Fibroblast of skin of abdomen (primary cell): ENCODE measurements around the gene SMURF1.
A peak's percentile ranks its signal among the peaks of the same experiment; 100 is the strongest.

Source experiments
- DNase-seq: peaks from one replicate; pipeline ENCODE4 v3.0.0-alpha.2; 2013

SMURF1 gene

DNA sequence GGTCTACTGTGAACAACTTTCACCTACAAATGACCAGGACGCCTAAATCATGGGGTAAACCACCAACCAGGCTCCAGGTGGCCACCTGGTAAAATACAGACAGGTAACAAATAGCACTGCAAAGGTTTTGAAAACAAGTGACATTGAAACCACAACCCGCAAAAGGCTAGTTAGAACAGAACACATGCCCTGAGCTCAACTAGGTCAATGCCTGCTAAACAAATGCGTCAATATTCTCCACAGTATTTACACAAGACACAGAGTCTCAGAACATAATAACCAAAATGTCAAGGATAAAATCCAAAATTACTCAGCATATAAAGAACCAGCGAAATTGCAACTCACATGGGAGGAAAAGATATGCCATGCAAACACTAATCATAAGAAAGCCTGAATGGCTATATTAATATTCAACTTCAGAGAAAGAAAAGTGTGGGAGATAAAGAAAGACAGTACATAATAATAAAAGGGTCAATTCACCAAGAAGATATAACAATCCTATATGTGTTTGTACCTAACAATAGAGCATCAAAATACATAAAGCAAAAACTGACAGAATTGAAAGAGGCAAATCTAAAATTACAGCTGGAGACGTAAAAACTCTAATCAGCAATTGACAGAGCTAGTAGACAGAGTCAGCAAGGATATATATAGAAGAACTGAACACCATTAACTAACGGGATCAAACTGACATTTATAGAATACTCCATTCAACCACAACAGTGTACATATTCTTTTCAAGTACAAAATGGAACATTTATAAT, 47.6 kb downstream of the SMURF1 start:
- DNase-seq, result no peak

DNA sequence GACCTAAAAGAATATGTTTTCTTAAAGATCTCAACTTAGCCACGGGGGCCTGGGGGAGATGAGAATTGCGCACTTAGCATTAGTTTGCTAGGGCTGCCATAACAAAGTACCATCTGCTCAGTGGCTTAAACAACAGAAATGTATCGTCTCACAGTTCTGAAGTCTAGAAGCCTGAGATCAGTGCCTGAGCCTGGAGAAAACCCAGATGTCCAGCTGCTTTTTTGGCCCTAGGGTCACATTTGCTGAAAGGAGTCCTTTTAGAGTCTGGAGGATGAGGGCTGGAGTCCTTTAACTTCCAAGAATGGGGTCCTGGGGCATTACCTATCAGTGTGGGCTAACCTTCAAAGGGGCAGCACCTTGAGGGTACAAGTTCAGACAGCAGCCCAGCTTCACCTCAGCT, 48.2 kb downstream of the SMURF1 start:
- no peak for DNase-seq

DNA sequence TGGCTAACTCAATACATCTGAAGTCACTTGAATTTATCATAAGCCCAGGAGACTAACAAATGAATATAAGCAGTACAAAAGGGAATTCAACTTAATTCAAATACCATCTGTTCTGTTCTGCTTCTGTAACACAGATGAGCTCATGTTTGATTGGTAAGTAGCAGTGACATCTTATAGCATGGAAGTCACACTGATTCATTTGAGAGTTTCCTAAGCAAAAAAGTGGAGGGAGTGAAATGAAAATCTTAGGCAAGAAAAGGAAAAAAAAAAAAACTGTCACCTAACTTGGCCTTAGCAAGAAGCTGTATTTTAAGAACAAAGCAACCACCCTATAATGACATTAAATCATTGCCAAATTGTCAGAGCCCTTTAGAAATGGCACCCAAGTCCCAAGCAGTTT, 49.5 kb downstream of the SMURF1 start:
- DNase-seq, result no peak

DNA sequence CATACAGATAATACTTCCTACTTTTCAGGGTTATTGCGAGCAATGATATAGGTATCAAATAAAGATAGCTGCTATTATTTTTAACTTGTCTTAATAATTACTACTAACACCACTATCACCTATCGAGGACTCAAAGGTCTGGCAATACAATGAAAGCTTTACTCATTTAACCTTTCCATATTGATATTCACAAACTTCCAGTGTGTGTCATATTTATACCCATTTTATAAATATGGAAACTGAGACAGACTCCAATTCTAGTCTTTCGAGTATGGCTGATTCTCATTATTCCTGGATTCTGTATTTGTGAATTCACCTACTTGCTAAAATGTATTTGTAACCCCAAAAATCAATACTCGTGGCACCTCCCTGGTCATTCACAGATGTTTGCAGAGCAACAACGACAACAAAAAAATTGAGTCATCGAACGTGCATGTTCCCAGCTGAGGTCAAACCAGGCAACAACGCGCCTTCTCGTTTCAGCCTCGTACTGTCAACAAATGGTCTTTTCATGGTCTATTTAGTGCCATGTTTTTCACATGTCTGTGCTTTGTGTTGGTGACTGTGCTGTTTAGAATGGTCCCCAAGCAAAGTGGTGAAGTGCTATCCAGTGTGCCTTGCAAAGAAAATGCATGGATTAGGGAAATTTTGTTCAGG, 51.7 kb downstream of the SMURF1 start:
- DNase-seq, result no peak

DNA sequence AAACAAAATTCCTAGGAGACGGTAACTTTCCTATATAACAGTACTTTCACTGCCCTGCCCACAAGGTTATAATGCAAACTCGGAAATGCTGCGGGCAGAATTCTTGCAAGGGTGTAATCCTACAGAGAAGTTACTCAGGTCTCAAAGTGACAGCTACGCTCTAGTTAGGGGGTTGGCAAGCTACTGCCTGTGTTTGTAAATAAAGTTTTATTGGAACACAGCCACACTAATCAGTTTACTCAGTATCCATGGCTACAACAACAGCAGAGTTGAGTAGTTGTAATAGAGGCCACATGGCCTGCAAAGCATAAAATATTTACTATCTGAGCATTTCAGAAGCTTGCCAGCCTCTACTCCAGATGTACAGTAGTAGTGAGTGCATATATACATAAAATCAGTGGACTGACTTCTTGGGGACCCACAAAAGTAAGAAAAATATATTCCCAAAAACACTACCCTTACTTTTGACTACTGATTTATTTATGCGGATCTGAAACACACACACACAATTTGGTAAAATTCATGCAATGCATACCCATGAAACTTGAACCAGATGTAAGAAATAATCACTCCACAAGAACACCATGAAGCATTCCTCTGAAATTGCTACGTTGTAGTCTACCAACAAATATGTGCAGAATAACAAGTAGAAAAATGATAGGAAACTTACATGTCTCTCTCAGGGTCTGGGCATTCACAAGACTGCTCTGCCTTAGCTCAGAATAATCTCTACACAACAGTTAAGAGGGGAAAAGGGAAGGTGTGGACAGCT, 53.0 kb downstream of the SMURF1 start:
- peak; percentile 84 for DNase-seq

DNA sequence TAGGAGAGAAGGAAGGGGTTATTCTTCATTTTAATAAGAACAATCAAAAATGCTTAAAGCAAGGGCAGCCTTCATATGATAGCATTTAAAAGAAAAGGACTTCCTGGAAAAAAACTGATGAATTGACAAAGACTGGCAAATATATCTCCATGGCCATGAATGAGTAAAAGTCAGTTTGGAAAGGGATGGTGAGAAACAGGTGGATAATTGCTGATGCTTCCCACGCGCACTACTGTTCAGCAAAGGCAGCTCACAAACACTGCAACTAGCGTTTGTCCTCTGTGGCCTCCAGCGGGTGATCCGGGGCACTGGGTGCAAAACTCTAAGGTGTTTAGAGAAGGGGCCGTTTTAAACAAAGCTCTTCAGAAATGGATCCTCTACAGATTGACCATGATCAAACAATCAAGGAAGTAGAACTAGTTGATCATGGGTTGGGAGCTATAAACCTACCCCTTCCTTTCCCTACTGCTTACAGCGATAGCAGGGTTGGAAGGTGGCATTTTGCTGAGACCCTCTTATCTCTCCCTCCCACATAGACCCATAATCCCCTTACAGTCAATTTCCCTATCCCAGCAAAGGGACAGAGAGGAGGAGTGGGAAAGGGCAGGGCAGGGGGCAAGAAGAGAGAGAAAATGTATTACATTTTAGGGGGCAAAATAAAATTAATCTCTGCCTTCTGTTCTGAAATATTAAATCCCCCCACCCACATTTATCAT, 53.8 kb downstream of the SMURF1 start:
- DNase-seq, result no peak

DNA sequence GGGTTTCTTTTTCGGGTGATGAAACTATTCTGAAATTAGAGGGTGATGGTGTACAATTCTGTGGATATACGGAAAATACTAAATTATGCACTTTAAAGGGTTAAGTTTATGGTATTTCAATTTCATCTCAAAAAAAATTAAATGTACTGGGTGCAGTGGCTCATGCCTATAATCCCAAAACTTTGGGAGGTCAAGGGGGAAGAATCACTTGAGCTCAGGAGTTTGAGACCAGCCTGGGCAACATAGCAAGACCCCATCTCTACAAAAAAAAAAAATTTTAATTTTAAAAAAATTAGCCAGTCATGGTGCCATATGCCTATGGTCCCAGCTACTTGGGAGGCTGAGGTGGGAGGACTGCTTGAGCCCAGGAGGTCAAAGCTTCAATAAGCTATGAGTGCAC, 57.0 kb downstream of the SMURF1 start:
- no peak for DNase-seq

DNA sequence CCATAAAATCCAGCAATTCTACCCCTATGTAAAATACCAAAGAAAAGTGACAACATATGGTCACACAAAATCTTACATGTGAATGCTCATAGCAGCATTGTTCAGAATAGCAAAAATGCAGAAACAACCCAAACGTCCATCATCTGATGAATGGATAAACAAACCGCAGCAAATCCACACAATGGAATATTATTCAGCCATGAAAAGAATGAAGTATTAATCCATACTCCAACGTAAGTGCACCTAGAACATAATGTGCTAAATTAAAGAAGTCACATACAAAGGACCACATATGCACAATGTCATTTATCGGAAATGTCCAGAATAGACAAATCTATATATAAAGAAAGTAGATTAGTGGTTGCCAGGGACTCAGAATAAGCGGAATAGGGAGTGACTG, 57.4 kb downstream of the SMURF1 start:
- no peak for DNase-seq

DNA sequence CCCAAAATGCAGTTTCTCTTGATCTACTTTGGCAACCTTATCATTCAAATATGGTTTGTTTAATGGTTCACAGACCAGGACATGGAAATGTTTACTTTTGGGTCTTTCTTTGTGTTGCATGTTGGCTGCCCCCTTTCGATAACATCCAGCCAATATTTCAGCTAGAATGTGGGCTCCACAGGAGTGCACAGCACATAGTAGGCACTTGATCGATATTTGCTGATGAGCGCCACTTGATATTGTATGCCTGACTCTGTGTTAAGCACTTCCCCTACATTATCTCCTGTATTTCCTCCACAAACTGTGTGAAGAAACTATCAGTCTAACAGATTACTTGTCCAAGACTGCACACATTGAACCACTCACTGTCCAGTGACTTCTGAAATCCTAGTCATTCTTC, 60.2 kb downstream of the SMURF1 start:
- no peak for DNase-seq

DNA sequence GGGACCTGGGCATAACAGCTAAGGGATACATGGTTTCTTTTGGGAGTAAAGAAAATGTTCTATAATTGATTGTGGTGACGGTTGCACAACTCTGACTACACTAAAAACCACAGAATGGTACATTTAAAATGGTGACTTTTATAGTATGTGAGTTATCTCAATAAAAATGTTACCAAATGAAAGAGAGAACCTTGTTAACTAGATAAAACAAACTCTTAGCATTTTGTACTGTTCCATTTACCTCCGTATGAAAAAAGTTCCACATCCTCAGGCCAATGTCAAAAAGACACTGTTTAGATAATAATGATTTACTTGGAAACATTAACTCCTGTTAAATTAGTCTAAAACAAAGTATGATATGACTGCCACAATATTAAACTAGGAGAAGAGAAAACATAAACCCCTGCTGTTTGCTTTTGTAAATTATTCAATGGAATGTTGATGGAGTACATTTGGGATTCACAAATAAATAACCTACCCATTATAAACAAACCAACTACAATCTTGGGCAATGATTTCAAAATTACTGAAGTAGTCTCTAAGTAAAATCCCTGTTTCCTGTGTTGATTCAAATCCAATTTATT, 60.7 kb downstream of the SMURF1 start:
- DNase-seq, result no peak

DNA sequence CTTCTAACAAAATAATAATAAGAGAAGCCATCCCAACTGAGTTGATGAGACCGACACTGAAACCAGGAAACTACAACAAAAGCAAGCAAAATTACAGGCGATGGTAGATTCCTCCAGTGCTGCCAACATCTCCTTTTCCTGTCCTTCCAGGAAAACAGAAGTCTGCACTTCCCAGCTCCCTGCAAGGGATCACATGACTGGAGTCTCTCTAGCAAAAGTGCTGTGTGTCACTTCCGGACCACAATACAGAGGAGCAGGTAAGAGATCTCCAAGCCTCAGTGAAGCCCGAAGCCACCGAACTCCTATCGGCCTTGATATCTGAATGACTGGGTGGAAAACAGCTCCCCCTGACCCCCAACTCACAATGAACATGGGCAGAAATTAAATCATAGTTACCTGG, 63.2 kb downstream of the SMURF1 start:
- DNase-seq, result no peak

DNA sequence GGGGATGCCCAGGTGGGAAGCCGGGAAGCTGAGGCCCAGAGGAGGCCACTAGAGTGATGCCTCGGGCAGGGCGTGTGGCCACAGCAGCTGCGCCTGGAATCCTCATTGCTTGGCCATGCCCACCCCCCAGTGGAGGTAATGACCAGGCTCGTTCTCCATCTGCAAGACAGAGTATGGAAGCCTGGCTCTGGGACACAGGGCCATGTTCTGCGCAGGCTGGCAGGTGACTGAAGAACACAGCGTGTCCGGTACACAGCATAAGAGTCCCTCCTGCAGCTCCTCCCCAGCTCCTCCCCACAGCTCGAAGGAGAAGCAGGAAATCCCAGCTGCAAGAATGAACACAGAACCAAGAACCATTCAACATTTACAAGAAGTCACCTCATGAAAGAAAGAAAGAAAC, 64.8 kb downstream of the SMURF1 start:
- DNase-seq, result no peak

DNA sequence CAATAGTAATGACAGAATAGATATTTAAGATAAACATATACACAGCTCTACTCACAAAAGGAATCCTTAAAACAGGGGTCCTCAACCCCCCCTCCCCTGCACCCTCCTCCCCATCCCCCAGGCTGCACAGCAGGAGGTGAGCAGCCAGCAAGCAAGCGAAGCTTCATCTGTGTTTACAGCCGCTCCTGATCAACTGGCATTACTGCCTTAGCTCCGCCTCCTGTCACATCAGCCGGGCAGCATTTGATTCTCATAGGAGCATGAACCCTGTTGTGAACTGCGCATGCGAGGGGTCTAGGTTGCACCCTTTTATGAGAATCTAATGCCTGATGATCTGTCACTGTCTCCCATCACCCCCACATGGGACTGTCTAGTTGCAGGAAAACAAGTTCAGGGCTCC, 65.5 kb downstream of the SMURF1 start:
- DNase-seq, result no peak

DNA sequence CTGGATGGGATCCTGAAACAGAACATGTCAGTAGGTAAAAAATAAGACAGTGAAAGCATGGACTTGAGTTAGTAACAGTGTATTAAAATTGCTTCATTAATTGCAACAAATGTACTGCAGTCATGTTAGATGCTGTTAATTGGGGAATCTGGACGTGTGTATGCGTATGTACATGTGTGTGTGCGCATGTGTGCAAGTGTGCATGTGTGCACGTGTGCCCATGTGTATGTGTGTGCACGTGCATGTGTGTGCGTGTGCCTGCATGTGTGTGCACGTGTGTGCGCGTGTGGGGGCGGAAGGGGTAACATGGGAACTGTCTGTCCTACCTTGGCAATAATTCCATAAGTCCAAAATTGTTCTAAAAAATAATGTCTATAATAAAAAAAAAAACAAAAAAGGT, 67.3 kb downstream of the SMURF1 start:
- no peak for DNase-seq

DNA sequence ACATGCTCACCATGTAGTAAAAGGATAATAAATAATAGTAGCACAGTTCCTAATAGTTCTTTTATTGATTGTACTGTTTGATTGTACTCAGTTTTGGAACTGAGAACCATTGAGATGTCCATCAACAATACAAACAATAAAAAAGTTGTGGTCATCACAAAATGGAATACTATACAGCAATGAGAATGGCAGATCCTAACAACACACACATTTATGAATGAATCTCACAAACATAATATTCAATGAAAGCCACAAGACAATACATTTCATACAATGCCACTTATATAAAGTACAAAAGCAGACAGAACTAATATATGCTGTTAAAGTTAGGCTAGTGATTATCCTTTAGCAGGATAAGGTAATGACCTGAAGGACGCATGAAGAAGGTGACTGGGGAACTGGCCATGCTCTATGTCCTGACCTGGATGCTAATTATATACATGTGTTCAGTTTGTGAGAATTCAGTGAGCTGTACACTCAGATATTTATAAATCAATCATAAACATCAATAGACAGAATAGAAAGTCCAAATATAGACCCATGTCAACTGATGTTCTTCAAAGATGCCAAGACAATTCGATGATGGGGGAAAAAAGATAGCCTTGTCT, 70.0 kb downstream of the SMURF1 start:
- DNase-seq, result no peak

DNA sequence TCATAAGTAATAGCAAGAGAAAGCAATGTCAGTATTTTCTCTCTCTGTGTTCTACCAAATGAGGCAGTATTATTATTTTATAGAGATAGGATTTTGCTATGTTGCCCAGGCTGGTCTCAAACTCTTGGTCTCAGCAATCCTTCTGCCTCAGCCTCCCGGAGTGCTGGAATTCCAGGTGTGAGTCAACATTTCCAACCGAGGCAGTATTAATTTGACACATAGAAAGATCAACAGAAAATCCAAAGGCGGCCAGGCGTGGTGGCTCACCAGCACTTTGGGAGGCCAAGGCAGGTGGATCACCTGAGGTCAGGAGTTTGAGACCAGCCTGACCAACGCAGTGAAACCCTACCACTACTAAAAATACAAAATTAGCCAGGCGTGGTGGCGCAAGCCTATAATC, 71.8 kb downstream of the SMURF1 start:
- DNase-seq, result no peak

DNA sequence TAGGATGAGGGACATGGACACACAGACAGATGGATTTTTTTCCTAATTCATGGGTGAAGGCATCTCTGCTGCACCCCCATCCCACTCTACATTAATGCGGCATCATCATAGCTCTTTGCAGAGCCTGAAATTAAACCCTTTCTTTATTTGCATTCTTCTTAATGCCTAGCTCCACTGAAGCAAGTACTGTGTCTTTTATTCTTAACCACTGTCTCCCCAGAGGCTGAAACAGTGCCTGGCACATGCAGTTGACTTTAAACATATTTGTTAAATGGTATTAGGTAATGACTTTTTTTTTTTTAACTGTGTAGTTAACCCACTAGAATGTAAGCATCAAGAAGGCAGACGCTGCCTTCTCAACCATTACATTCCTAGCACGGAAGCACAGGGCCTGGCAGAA, 73.5 kb downstream of the SMURF1 start:
- DNase-seq, result no peak

DNA sequence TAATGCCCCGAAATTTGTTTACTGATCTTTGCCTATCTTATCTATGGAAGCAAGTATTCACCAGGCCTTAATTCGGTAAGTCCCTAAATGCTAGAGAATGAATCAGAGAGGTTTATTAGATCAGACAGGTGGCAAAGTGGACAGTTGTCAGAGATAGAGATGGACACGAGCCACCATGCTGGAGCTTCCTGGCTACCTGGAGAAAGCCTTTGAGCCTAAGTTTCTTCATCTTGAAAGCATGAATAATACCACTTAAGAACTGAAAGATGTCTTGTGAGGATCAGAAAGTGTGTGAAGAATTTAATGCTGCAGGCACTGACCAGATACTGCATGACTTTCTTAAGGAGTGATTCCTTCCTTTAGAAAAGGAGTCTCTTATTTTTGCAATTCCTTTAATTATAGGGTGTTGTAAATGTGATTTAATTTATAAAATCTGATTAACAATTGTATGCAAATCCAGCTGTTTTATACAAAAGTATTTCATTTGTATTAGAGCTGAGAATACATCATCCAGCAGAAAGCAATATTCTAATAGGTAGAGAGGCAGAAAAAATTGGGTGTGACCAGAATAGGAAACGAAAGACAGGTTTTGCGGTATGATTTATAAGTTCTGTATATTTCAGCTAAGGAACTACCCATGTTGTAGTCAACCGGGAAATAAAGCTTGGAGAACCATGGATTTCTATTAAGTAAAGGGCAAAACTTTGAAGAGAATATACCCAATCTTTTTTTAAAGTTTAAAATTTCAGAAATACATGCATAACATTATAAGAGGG, 82.7 kb downstream of the SMURF1 start:
- DNase-seq, result no peak

DNA sequence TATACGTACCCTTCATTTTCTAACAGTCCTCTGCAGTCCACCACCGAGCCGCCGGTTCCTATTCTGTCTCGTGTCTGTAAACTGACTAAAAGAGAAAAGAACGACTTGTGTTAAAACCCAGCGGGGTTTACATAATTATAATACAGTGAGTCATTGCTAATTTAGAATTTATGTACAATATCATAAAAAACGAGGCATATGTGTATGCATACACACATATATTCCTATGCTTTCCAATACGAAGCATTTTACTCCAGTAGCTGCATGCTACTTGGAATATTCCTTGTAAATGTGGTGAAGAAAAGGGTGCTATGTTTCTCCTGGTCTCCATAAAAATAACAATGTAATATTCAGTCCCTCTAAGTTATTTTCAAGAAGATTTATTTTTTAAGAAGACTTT, 89.1 kb downstream of the SMURF1 start:
- DNase-seq, result no peak

DNA sequence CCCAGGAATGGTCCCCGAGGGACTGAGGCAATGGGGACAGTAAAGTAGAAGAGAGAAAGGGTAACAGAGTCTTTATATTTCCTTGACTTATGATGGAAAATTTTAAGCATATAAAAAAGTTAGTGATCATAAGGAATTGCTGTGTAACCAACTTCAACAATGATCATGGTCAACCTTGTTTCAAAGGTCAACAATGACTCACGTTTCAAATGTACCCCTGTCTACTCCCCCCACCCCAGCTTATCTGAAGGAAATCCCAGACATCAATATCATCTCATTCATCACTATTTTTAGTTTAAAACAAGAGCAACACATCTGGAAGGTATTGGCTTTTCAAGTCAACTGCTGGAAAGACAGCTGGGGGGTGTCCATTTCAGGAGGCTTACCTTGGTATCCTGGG, 92.9 kb downstream of the SMURF1 start:
- DNase-seq, result no peak

DNA sequence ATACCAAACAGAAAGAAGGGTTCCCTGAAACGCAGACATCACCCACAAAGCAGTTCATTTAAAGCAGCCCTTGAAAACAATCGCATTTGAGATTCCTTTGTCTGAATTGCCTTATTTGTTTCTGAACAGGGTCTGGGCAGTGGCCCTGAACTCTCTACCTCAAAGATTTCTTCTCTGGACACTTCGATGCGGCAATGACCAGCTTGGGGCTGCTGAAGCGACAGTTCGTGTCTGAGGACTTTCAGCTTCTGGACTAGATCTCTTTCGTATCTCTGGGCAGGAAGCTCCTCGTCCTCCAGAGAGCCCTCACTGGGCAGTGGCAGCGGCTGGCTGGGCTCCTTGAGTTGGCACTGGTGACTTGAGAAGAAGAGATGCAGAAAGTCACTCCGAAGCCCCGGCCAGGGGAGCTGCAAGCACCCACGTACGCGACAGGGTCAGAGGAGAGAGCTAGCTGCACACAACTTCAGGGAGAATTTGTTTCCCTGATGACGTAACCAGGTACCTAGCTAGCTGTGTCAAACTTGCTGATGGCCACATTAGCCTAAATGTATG, 96.3 kb downstream of the SMURF1 start:
- no peak for DNase-seq
